Tibial nerve (tissue), 4 donors: Measurements from ENCODE around the gene NDST1. TPM values are rescaled to one million over a fixed set of nuclear protein-coding genes. Genes with fewer than 3 reads are reported as not detected.

Source experiments
- DNase-seq, 2 donors: peaks; one replicate each; pipeline ENCODE4 v3.0.0-alpha.2; 2019; ENCODE audit warnings: low spot score in 2 of 2
- H3K27ac ChIP-seq, 4 donors: fragments of 200-600 bp; sonication (generic) in 3 of 4; one replicate each; pipeline ENCODE4 v1.5.1; 2017 to 2019; ENCODE audit warnings: mild to moderate bottlenecking in 1 of 4
- H3K27me3 ChIP-seq, 2 donors: fragments of 200-600 bp; sonication (generic) in 1 of 2; one replicate each; pipeline versions ENCODE4 v1.5.1 to v1.6.0; 2017 to 2019
- H3K36me3 ChIP-seq, 3 donors: fragments of 200-600 bp; sonication (generic); one replicate each; pipeline ENCODE4 v1.5.1; 2018 to 2019
- H3K4me1 ChIP-seq, 4 donors: fragments of 200-600 bp; sonication (generic) in 3 of 4; one replicate each; pipeline ENCODE4 v1.5.1; 2017 to 2019
- H3K4me3 ChIP-seq, 4 donors: fragments of 200-600 bp; sonication (generic) in 3 of 4; one replicate each; pipeline ENCODE4 v1.5.1; 2017 to 2019; ENCODE audit warnings: mild to moderate bottlenecking in 1 of 4, moderate library complexity in 1 of 4
- H3K9me3 ChIP-seq, 4 donors: fragments of 200-600 bp; sonication (generic) in 3 of 4; one replicate each; pipeline ENCODE4 v1.5.1; 2017 to 2019
- CTCF ChIP-seq, 5 experiments: fragments of 200-600 bp in 3 of 5; fragments of 450-650 bp in 2 of 5; sonication (generic) in 3 of 5; IDR thresholded peaks; one replicate each; pipeline ENCODE4 v1.5.1; 2016 to 2019; ENCODE audit warnings: antibody characterized with exemption in 5 of 5, mild to moderate bottlenecking in 3 of 5, moderate library complexity in 2 of 5
- EP300 ChIP-seq, 2 donors: sonication (generic); formaldehyde crosslinking; IDR thresholded peaks; one replicate each; pipeline ENCODE4 v1.6.1; 2017; ENCODE audit warnings: antibody characterized with exemption in 2 of 2, mild to moderate bottlenecking in 1 of 2
- POLR2A ChIP-seq, 2 donors: fragments of 450-650 bp; IDR thresholded peaks; one replicate each; pipeline ENCODE4 v1.6.1; 2017; ENCODE audit warnings: antibody characterized with exemption in 2 of 2, mild to moderate bottlenecking in 2 of 2, moderate library complexity in 2 of 2
- WGBS, 2 donors: methylation state at CpG; one replicate each; pipeline ENCODE4 v1.1.5; 2018; 5-methylcytosine and 5-hydroxymethylcytosine counted together
- total RNA-seq, 4 donors: library from RNA; depleted of rRNA; stranded (reverse); fragments of >200 nt; gene quantifications; one replicate each; pipeline ENCODE4 v1.1.0, GENCODE V29; 2016

NDST1 gene
- total RNA-seq, 4 donors from 2014 or later: 53.2 to 137 (median 104) TPM

GRCh38 chr5:150575745-150576448 is 68.0 kb downstream of the NDST1 start:
- no peak overlapping the region for H3K27ac ChIP-seq
- no peak for DNase-seq
- H3K4me1 ChIP-seq: peaks cover 0 to 10% (median 0%) of the 10 kb centered on the region in 4 donors
- H3K9me3 ChIP-seq: no peaks in the 10 kb centered on the region
- no peak for TF ChIP-seq CTCF (IDR thresholded peaks at IDR 0.05)
- no peak for TF ChIP-seq EP300 (IDR thresholded peaks at IDR 0.05)
- TF ChIP-seq POLR2A (IDR thresholded peaks at IDR 0.05): no peak
- H3K27me3 ChIP-seq: no peaks in the 10 kb centered on the region
- no peak overlapping the region for H3K4me3 ChIP-seq
- 74 to 78% methylated on average over 11 of the region's 11 CpGs for WGBS, 2 donors
- no peaks in the 10 kb centered on the region for H3K36me3 ChIP-seq

GRCh38 chr5:150576449-150576949 is 68.6 kb downstream of the NDST1 start:
- H3K27ac ChIP-seq: no peak overlapping the region
- DNase-seq: no peak
- 85% methylated on average over 7 of the region's 7 CpGs; no CpG with 5 or more reads in 1 of the 2 donors for WGBS, 2 donors

GRCh38 chr5:150577378-150578139 is 69.6 kb downstream of the NDST1 start:
- TF ChIP-seq EP300 (IDR thresholded peaks at IDR 0.05): no peak
- TF ChIP-seq CTCF (IDR thresholded peaks at IDR 0.05): no peak
- no peak for TF ChIP-seq POLR2A (IDR thresholded peaks at IDR 0.05)
- Histone ChIP-seq H3K36me3 (no peaks in the 10 kb centered on the region), H3K4me3 (no peak overlapping the region), H3K9me3 (no peaks in the 10 kb centered on the region), H3K27me3 (no peaks in the 10 kb centered on the region), H3K27ac (no peak overlapping the region), H3K4me1 (peaks cover 0 to 18% (median 3%) of the 10 kb centered on the region in 4 donors)
- 90 to 95% methylated on average over 10 of the region's 10 CpGs for WGBS, 2 donors
- no peak for DNase-seq

More at GRCh38 chr5:150576449-150576949, 68.6 kb downstream of the NDST1 start:
- H3K27me3 ChIP-seq: no peaks in the 10 kb centered on the region
- H3K9me3 ChIP-seq: no peaks in the 10 kb centered on the region
- no peak overlapping the region for H3K4me3 ChIP-seq
- H3K4me1 ChIP-seq: peaks cover 0 to 10% (median 0%) of the 10 kb centered on the region in 4 donors
- TF ChIP-seq EP300 (IDR thresholded peaks at IDR 0.05) (no peak), CTCF (IDR thresholded peaks at IDR 0.05) (no peak), POLR2A (IDR thresholded peaks at IDR 0.05) (no peak)
- H3K36me3 ChIP-seq: no peaks in the 10 kb centered on the region

GRCh38 chr5:150578781-150579461 is 71.0 kb downstream of the NDST1 start:
- WGBS, 2 donors: 82 to 88% methylated on average over 13 to 15 of the region's 16 CpGs
- Histone ChIP-seq H3K9me3 (no peaks in the 10 kb centered on the region), H3K27ac (no peak overlapping the region), H3K27me3 (no peaks in the 10 kb centered on the region), H3K36me3 (no peaks in the 10 kb centered on the region), H3K4me3 (no peak overlapping the region), H3K4me1 (peaks cover 0 to 17% (median 3%) of the 10 kb centered on the region in 4 donors)
- no peak for DNase-seq
- TF ChIP-seq EP300 (IDR thresholded peaks at IDR 0.05) (no peak), CTCF (IDR thresholded peaks at IDR 0.05) (no peak), POLR2A (IDR thresholded peaks at IDR 0.05) (no peak)
